ENCODE data around the gene LHFPL6. TPM values are rescaled to one million over a fixed set of nuclear protein-coding genes. Genes with fewer than 3 reads are reported as not detected.

The LHFPL6 gene
- total and polyA plus RNA-seq, 9 of the 15 experiments (the other 6 are each of a cell fraction or from before 2014, with no cell fraction given), result 0.18 TPM; not detected in 8

DNA sequence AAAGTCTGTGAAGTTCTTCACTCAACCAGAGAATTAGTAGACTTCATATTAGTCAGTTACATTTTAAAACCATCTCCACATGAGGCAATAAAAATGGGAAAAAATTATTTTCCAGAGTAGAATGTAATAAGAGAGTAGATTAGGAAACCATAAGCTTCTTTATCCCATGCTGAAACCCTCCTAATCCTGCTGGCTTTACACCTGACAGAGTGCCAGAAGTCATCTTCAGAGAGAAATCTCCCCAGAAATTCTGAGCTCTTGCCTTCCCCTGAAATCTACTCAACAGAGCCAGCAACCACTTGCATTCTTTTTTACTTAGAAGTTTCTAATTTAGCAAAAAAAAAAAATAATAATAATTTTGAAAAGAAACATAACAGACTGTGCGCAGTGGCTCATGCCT is 284.8 kb downstream of the LHFPL6 start:
- ATAC-seq, result no peak
- in situ Hi-C loops (cut with MboI), result no loop called here
- no peak for DNase-seq (ENCODE audit: extremely low read depth in 1 of 4, low spot score in 3 of 4)
- Histone ChIP-seq H2AFZ (ENCODE audit: low read depth, low read length) (no peak overlapping the region), H3K9me1 (ENCODE audit: control insufficient read depth, insufficient read depth, low read length) (no peaks in the 10 kb centered on the region), H3K36me3 (ENCODE audit: control insufficient read depth, insufficient read depth, low read length) (no peaks in the 10 kb centered on the region), H3K79me2 (ENCODE audit: control insufficient read depth, insufficient read depth, low read length) (no peaks in the 10 kb centered on the region), H3K4me1 (replicated peaks in 1 of 2; ENCODE audit: control insufficient read depth in 2 of 2, insufficient read depth in 2 of 2, low read length in 2 of 2) (no peaks in the 10 kb centered on the region), H3K9ac (ENCODE audit: insufficient read depth in 1 of 2, low read depth in 2 of 2, low read length in 2 of 2) (no peak overlapping the region), H3K4me2 (ENCODE audit: insufficient read depth, low read length) (no peak overlapping the region), H3K4me3 (no peak overlapping the region), H3K27ac (ENCODE audit: extremely low read depth, low read depth, low read length) (no peak overlapping the region), H3K9me3 (replicated peaks; ENCODE audit: control insufficient read depth, insufficient read depth, low read depth, low read length) (no peaks in the 10 kb centered on the region), H3K27me3 (ENCODE audit: control insufficient read depth in 2 of 2, insufficient read depth in 2 of 2, low read length in 2 of 2) (no peaks in the 10 kb centered on the region), H4K20me1 (replicated peaks; ENCODE audit: control insufficient read depth, insufficient read depth, low read length) (no peaks in the 10 kb centered on the region)
- WGBS (ENCODE audit: insufficient coverage, low coverage, missing lambda C conversion rate), result no CpG with 5 or more reads among the region's 1 CpG
- ChIA-PET CTCF (ENCODE audit: low intra/inter-chr PET ratio) (no interaction called here), POLR2A (no interaction called here)
- FAIRE-seq, result no peak
- TF ChIP-seq RUNX1 (IDR thresholded peaks at IDR 0.05; ENCODE audit: low read depth) (no peak), JUNB (CRISPR knock-in tag; conservative IDR thresholded peaks at IDR 0.05) (no peak), RFX1 (IDR thresholded peaks at IDR 0.05) (no peak), ZNF764 (CRISPR knock-in tag; IDR thresholded peaks at IDR 0.05; ENCODE audit: low read depth) (no peak), CREB1 (IDR thresholded peaks at IDR 0.05) (no peak), CREB1 (CRISPR knock-in tag; IDR thresholded peaks at IDR 0.05) (no peak), NEUROD1 (IDR thresholded peaks at IDR 0.05; ENCODE audit: borderline replicate concordance, low read depth, low read length, partially characterized antibody) (no peak), NRF1 (conservative IDR thresholded peaks at IDR 0.05 in 1 of 2, IDR thresholded peaks at IDR 0.05 in 1 of 2) (no peak), ELF1 (tag; IDR thresholded peaks at IDR 0.05) (no peak), SMARCB1 (IDR thresholded peaks at IDR 0.05; ENCODE audit: insufficient read length, low read depth) (no peak), EP300 (IDR thresholded peaks at IDR 0.05; ENCODE audit: low read length) (no peak), C11orf30 (IDR thresholded peaks at IDR 0.05; ENCODE audit: low read depth) (no peak), KAT7 (CRISPR knock-in tag; IDR thresholded peaks at IDR 0.05; ENCODE audit: borderline replicate concordance) (no peak), POLR2AphosphoS5 (IDR thresholded peaks at IDR 0.05; ENCODE audit: control insufficient read depth, insufficient read depth, low read depth, low read length) (no peak), SRSF9 (IDR thresholded peaks at IDR 0.05; ENCODE audit: borderline replicate concordance, low read depth, low read length) (no peak), MTA1 (IDR thresholded peaks at IDR 0.05; ENCODE audit: borderline replicate concordance) (no peak), CREBBP (IDR thresholded peaks at IDR 0.05; ENCODE audit: low read depth, low read length) (no peak)
- TF ChIP-seq, protein P1, sequence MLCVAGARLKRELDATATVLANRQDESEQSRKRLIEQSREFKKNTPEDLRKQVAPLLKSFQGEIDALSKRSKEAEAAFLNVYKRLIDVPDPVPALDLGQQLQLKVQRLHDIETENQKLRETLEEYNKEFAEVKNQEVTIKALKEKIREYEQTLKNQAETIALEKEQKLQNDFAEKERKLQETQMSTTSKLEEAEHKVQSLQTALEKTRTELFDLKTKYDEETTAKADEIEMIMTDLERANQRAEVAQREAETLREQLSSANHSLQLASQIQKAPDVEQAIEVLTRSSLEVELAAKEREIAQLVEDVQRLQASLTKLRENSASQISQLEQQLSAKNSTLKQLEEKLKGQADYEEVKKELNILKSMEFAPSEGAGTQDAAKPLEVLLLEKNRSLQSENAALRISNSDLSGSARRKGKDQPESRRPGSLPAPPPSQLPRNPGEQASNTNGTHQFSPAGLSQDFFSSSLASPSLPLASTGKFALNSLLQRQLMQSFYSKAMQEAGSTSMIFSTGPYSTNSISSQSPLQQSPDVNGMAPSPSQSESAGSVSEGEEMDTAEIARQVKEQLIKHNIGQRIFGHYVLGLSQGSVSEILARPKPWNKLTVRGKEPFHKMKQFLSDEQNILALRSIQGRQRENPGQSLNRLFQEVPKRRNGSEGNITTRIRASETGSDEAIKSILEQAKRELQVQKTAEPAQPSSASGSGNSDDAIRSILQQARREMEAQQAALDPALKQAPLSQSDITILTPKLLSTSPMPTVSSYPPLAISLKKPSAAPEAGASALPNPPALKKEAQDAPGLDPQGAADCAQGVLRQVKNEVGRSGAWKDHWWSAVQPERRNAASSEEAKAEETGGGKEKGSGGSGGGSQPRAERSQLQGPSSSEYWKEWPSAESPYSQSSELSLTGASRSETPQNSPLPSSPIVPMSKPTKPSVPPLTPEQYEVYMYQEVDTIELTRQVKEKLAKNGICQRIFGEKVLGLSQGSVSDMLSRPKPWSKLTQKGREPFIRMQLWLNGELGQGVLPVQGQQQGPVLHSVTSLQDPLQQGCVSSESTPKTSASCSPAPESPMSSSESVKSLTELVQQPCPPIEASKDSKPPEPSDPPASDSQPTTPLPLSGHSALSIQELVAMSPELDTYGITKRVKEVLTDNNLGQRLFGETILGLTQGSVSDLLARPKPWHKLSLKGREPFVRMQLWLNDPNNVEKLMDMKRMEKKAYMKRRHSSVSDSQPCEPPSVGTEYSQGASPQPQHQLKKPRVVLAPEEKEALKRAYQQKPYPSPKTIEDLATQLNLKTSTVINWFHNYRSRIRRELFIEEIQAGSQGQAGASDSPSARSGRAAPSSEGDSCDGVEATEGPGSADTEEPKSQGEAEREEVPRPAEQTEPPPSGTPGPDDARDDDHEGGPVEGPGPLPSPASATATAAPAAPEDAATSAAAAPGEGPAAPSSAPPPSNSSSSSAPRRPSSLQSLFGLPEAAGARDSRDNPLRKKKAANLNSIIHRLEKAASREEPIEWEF (CRISPR knock-in tag; IDR thresholded peaks at IDR 0.05), result no peak
- TF ChIP-seq, protein P2, sequence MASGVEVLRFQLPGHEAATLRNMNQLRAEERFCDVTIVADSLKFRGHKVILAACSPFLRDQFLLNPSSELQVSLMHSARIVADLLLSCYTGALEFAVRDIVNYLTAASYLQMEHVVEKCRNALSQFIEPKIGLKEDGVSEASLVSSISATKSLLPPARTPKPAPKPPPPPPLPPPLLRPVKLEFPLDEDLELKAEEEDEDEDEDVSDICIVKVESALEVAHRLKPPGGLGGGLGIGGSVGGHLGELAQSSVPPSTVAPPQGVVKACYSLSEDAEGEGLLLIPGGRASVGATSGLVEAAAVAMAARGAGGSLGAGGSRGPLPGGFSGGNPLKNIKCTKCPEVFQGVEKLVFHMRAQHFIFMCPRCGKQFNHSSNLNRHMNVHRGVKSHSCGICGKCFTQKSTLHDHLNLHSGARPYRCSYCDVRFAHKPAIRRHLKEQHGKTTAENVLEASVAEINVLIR (CRISPR knock-in tag; IDR thresholded peaks at IDR 0.05), result no peak
- BruUV-seq (replicated peaks), result no TSS peak
- intact Hi-C loops (cut with micrococcal nuclease), result no loop called here
